ENCODE measurements around the gene RFESD.

RFESD gene

DNA sequence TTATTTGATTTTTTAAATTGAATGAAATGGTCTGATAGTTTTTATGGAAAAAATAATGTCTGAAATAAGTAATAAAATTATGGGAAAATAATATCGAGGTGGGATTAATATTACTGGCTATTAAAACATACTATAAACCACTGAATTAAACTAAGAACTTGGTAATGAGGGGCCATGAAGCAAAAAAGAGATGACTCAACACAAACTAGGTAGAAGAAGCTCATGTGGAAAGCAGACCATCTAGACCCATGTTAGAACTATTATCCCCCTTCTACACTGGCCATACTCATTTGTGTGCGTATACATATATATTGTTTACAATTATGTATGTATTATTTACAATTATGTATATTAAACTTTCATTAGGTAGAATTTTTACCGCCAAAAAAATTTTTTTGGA lies 35.2 kb upstream of the RFESD start:
- TF ChIP-seq, protein P1, sequence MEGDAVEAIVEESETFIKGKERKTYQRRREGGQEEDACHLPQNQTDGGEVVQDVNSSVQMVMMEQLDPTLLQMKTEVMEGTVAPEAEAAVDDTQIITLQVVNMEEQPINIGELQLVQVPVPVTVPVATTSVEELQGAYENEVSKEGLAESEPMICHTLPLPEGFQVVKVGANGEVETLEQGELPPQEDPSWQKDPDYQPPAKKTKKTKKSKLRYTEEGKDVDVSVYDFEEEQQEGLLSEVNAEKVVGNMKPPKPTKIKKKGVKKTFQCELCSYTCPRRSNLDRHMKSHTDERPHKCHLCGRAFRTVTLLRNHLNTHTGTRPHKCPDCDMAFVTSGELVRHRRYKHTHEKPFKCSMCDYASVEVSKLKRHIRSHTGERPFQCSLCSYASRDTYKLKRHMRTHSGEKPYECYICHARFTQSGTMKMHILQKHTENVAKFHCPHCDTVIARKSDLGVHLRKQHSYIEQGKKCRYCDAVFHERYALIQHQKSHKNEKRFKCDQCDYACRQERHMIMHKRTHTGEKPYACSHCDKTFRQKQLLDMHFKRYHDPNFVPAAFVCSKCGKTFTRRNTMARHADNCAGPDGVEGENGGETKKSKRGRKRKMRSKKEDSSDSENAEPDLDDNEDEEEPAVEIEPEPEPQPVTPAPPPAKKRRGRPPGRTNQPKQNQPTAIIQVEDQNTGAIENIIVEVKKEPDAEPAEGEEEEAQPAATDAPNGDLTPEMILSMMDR (IDR thresholded peaks at IDR 0.05): no peak

DNA sequence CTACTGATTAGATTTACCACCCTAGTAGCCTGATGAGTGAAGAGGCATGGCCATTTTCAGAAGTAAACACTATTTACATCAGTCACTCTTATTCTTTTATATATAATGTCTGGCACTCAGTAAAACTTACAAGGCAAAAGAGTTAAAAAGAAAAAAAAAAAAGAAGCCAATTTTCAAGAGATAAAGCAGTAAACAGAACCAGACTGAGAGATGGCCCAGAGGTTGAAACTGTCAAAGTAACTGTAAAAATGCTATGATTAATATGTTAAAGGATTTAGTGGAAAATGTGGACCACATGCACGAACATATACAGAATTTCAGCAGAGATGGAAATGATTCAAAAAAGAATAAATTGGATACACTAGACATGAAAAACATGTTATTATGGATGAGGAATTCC lies 33.1 kb upstream of the RFESD start:
- TF ChIP-seq, protein P1 (IDR thresholded peaks at IDR 0.05): no peak

DNA sequence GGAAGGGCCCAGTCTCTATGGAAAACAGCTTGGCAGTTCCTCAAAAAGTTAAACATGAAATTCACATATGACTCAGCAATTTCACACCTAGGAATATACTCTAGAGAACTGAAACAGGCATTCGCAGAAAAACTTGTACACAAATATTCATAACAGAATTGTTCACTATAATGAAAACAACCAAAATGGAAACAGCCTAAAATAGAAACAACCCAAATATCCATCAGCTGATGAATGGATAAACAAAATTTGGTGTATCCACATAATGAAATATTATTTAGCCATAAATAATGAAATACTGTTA lies 31.5 kb upstream of the RFESD start:
- TF ChIP-seq, protein P1 (IDR thresholded peaks at IDR 0.05): no peak

DNA sequence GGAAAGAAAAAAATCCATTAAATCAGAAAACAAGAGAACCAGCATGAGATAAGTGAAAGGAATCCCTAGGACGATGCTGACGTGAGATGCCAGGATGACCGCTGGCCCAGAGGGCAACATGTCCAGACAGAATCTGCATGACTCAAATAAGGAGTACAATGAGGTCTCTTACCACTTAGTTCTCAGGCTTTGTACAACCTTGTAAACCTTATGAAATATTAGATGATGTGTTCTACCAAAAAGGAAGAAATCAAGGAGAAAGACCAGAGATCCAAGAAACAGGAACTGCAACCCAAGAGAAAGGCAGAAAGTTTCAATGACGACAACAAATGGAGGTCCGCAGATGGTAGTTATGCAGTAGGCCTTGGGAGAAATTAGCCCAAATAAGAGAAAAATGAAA lies 29.5 kb upstream of the RFESD start:
- TF ChIP-seq, protein P1 (IDR thresholded peaks at IDR 0.05): no peak

DNA sequence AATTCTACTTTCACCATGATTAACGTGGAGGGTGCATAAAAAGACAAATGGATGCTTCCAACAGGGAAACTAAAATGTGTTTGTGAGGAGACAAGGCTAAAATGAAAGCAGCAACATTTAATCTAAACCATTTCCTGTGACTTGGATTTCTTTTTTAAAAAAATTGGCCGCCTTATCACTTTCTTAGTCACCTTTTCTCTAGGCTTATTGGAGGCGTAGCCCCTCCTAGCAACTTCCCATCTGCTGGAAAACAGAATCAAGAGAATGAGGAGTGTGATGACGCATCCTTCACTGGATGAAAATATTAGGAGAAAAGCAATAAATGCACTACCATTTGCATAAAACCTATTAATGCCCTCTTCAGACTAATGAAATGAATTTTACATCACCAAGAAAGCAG lies 27.5 kb upstream of the RFESD start:
- TF ChIP-seq, protein P1 (IDR thresholded peaks at IDR 0.05): no peak

DNA sequence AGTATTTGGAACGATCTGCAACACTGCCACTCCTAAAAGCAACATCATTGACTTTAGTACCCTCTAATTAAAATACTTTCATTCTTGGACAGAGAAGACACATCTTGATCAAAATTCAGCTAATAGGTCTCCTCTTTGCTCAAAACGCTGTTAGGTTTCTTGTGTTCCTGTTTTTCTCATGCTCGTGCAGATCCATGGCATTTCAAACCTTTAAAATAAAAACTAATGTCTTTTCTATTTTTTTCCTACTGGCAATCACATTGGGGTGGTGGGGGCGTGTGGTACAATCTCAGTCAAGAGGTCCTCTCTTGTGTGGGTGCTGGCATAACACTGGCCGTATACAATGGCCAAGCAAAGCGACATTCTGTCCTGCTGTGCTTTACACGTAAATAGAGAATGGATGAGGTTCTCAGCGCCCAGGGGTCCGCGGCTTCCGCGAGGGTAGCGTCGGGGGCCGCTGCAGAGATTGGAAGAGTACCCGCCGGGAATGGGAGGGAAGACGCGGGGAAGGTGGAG lies 27.0 kb upstream of the RFESD start:
- TF ChIP-seq, protein P1 (IDR thresholded peaks at IDR 0.05): no peak

DNA sequence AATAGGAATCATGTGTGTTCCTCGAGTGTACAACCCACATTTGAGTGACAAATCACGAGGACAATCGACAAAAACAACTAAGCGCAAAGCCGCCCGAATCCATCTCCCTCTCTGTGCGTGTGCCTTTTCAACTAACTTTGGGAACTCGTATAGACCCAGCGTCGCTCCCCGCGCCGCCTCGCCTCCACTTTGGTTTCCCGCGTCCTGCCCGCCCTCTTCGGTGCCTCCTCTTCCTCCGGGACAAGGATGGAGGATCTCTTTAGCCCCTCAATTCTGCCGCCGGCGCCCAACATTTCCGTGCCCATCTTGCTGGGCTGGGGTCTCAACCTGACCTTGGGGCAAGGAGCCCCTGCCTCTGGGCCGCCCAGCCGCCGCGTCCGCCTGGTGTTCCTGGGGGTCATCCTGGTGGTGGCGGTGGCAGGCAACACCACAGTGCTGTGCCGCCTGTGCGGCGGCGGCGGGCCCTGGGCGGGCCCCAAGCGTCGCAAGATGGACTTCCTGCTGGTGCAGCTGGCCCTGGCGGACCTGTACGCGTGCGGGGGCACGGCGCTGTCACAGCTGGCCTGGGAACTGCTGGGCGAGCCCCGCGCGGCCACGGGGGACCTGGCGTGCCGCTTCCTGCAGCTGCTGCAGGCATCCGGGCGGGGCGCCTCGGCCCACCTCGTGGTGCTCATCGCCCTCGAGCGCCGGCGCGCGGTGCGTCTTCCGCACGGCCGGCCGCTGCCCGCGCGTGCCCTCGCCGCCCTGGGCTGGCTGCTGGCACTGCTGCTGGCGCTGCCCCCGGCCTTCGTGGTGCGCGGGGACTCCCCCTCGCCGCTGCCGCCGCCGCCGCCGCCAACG lies 26.3 kb upstream of the RFESD start, which contains the start of gene GPR150:
Gene GPR150, plus strand, starts transcription at position 58 of the 840 bp plus-strand sequence. Its CDS starts 189 bp downstream, at position 247.
- TF ChIP-seq, protein P1 (IDR thresholded peaks at IDR 0.05): no peak

All from LNCAP (cell line).